Measurements from ENCODE around the gene PXT1.
"Not testable (repeated sequence)": the region's sequence is repeated elsewhere in the genome, so short reads cannot be mapped to it uniquely, and the experiment has no call there.

PXT1 gene

GRCh38 chr6:36442671-36443470 is at the start of gene PXT1, which contains the start of gene KCTD20:
Gene PXT1 (minus strand): TSS chr6:36442854. CDS start chr6:36426082, 16,772 bp downstream.
Gene KCTD20 (plus strand): TSS chr6:36443000. CDS start chr6:36470098, 27,098 bp downstream.
- peak; percentile 74 to 81 for DNase-seq (ENCODE audit: low read depth in 2 of 2)

- no peak for DNase-seq (ENCODE audit: low read depth in 2 of 2)
Measured at GRCh38 chr6:36492092-36492491, 49.4 kb upstream of the PXT1 start.

- DNase-seq (ENCODE audit: low read depth in 2 of 2), result no peak
Measured at GRCh38 chr6:36491378-36491965, 48.8 kb upstream of the PXT1 start.

GRCh38 chr6:36489426-36489825 is 46.8 kb upstream of the PXT1 start:
- no peak for DNase-seq (ENCODE audit: low read depth in 2 of 2)

GRCh38 chr6:36488221-36488620 is 45.6 kb upstream of the PXT1 start:
- DNase-seq (ENCODE audit: low read depth in 2 of 2), result no peak

GRCh38 chr6:36487698-36488097 is 45.0 kb upstream of the PXT1 start:
- DNase-seq (ENCODE audit: low read depth in 2 of 2), result no peak

- no peak for DNase-seq (ENCODE audit: low read depth in 2 of 2)
Measured at GRCh38 chr6:36484736-36485135, 42.1 kb upstream of the PXT1 start.

- not testable (repeated sequence) for DNase-seq (ENCODE audit: low read depth in 2 of 2)
Measured at GRCh38 chr6:36483326-36483725, 40.7 kb upstream of the PXT1 start.

- no peak for DNase-seq (ENCODE audit: low read depth in 2 of 2)
Measured at GRCh38 chr6:36479256-36479655, 36.6 kb upstream of the PXT1 start.

GRCh38 chr6:36478051-36478526 is 35.4 kb upstream of the PXT1 start:
- DNase-seq (ENCODE audit: low read depth in 2 of 2), result no peak

GRCh38 chr6:36469946-36470345 is 27.3 kb upstream of the PXT1 start:
- DNase-seq (ENCODE audit: low read depth in 2 of 2), result no peak

- DNase-seq (ENCODE audit: low read depth in 2 of 2), result no peak
Measured at GRCh38 chr6:36469148-36469661, 26.6 kb upstream of the PXT1 start.

GRCh38 chr6:36467625-36468024 is 25.0 kb upstream of the PXT1 start:
- no peak for DNase-seq (ENCODE audit: low read depth in 2 of 2)

- DNase-seq (ENCODE audit: low read depth in 2 of 2), result no peak
Measured at GRCh38 chr6:36464233-36464632, 21.6 kb upstream of the PXT1 start.

GRCh38 chr6:36463676-36464075 is 21.0 kb upstream of the PXT1 start:
- DNase-seq (ENCODE audit: low read depth in 2 of 2), result no peak

- no peak for DNase-seq (ENCODE audit: low read depth in 2 of 2)
Measured at GRCh38 chr6:36461646-36462045, 19.0 kb upstream of the PXT1 start.

- no peak for DNase-seq (ENCODE audit: low read depth in 2 of 2)
Measured at GRCh38 chr6:36460916-36461315, 18.3 kb upstream of the PXT1 start.

- DNase-seq (ENCODE audit: low read depth in 2 of 2), result no peak
Measured at GRCh38 chr6:36459501-36459900, 16.8 kb upstream of the PXT1 start.

GRCh38 chr6:36455486-36456027 is 12.9 kb upstream of the PXT1 start:
- no peak for DNase-seq (ENCODE audit: low read depth in 2 of 2)

- DNase-seq (ENCODE audit: low read depth in 2 of 2), result not testable (repeated sequence)
Measured at GRCh38 chr6:36452897-36453296, 10.2 kb upstream of the PXT1 start.

GRCh38 chr6:36449173-36449572 is 6.5 kb upstream of the PXT1 start:
- not testable (repeated sequence) for DNase-seq (ENCODE audit: low read depth in 2 of 2)

GRCh38 chr6:36445621-36446020 is 3.0 kb upstream of the PXT1 start:
- no peak for DNase-seq (ENCODE audit: low read depth in 2 of 2)

- DNase-seq (ENCODE audit: low read depth in 2 of 2), result no peak
Measured at GRCh38 chr6:36444470-36444869, 1.8 kb upstream of the PXT1 start.

All from stimulated activated CD4-positive, alpha-beta T cell treated with anti-CD3 and anti-CD28 coated beads, Interleukin-12 subunit alpha, Interleukin-12 subunit beta, amount 100 ng/mL, for 24 hours (primary cell).